ENCODE measurements around the gene TMEM109. TPM values are rescaled to one million over a fixed set of nuclear protein-coding genes. Genes with fewer than 3 reads are reported as not detected.
A peak's percentile ranks its signal among the peaks of the same experiment; 100 is the strongest.

Gene TMEM109
- polyA plus RNA-seq, 3 donors from 2014 or later = 292 to 631 (median 400) TPM

- H3K4me3 Mint-ChIP-seq = no peak overlapping the region
- no peak for DNase-seq
- H3K27ac Mint-ChIP-seq = no peak overlapping the region
- H3K4me1 Mint-ChIP-seq = no peaks in the 10 kb centered on the region
- no peaks in the 10 kb centered on the region for H3K36me3 Mint-ChIP-seq
- peaks cover 3 to 4% (median 4%) of the 10 kb centered on the region in 3 donors for H3K27me3 Mint-ChIP-seq (ENCODE audit: low read depth in 3 of 3)
- H3K9me3 Mint-ChIP-seq = no peaks in the 10 kb centered on the region
Observed at GRCh38 chr11:60939855-60940254, 25.9 kb downstream of the TMEM109 start.

- peaks cover 3 to 10% (median 5%) of the 10 kb centered on the region in 3 donors for H3K27me3 Mint-ChIP-seq (ENCODE audit: low read depth in 3 of 3)
- no peak overlapping the region for H3K4me3 Mint-ChIP-seq
- H3K9me3 Mint-ChIP-seq = no peaks in the 10 kb centered on the region
- no peak for DNase-seq
- no peak overlapping the region for H3K27ac Mint-ChIP-seq
- H3K36me3 Mint-ChIP-seq = no peaks in the 10 kb centered on the region
- H3K4me1 Mint-ChIP-seq = no peaks in the 10 kb centered on the region
Observed at GRCh38 chr11:60941371-60942119, 27.6 kb downstream of the TMEM109 start.

- Mint-ChIP-seq H3K4me1 (no peaks in the 10 kb centered on the region), H3K36me3 (no peaks in the 10 kb centered on the region), H3K27ac (no peak overlapping the region), H3K4me3 (no peak overlapping the region), H3K27me3 (ENCODE audit: low read depth in 3 of 3) (peaks cover 3 to 10% (median 5%) of the 10 kb centered on the region in 3 donors), H3K9me3 (no peaks in the 10 kb centered on the region)
- DNase-seq = no peak
Observed at GRCh38 chr11:60942219-60942618, 28.3 kb downstream of the TMEM109 start.

- no peak overlapping the region for H3K4me3 Mint-ChIP-seq
- DNase-seq = no peak
- no peaks in the 10 kb centered on the region for H3K4me1 Mint-ChIP-seq
- no peaks in the 10 kb centered on the region for H3K9me3 Mint-ChIP-seq
- peaks cover 3 to 10% (median 5%) of the 10 kb centered on the region in 3 donors for H3K27me3 Mint-ChIP-seq (ENCODE audit: low read depth in 3 of 3)
- no peak overlapping the region for H3K27ac Mint-ChIP-seq
- H3K36me3 Mint-ChIP-seq = no peaks in the 10 kb centered on the region
Observed at GRCh38 chr11:60942970-60943565, 29.1 kb downstream of the TMEM109 start.

GRCh38 chr11:60944490-60945294 is 30.7 kb downstream of the TMEM109 start:
- no peaks in the 10 kb centered on the region for H3K4me1 Mint-ChIP-seq
- no peaks in the 10 kb centered on the region for H3K36me3 Mint-ChIP-seq
- no peak for DNase-seq
- no peak overlapping the region for H3K4me3 Mint-ChIP-seq
- H3K9me3 Mint-ChIP-seq = no peaks in the 10 kb centered on the region
- no peak overlapping the region for H3K27ac Mint-ChIP-seq
- peaks cover 4 to 10% (median 10%) of the 10 kb centered on the region in 3 donors for H3K27me3 Mint-ChIP-seq (ENCODE audit: low read depth in 3 of 3)

GRCh38 chr11:60945295-60945667 is 31.3 kb downstream of the TMEM109 start:
- H3K27me3 Mint-ChIP-seq (ENCODE audit: low read depth in 3 of 3) = peaks cover 5 to 10% (median 10%) of the 10 kb centered on the region in 3 donors
- H3K9me3 Mint-ChIP-seq = no peaks in the 10 kb centered on the region
- no peaks in the 10 kb centered on the region for H3K36me3 Mint-ChIP-seq
- H3K27ac Mint-ChIP-seq = no peak overlapping the region
- no peak for DNase-seq
- peaks cover 0 to 3% of the 10 kb centered on the region in 2 donors for H3K4me1 Mint-ChIP-seq
- no peak overlapping the region for H3K4me3 Mint-ChIP-seq

DNA sequence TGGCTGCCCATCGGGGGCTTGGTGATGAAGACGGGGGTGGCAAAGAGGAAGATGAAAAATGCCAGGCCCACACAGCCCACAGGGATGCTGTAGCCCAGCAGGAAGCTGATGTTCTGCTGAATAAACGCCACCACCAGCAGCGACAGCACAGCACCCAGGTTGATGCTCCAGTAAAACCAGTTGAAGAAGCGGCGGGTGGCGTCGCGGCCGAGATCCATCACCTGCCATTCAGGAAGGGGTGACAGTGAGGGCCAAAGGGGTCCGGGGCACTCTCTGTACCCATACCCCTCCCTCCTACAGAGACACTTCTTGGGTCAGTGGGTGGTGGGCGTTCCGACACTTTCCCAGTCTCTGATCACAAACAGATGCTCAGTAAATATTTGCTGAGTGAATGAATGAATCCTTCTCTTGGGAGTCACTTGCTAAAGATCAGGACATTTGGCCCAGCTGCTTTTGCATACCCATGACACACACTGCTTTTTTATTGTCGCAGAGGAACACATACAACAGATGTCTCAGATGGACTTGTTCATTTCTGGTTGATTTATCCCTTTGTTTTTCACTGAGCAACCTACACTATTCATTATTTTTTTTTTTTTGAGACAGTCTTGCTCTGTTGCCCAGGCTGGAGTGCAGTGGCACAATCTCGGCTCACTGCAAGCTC is 32.8 kb downstream of the TMEM109 start:
- Mint-ChIP-seq H3K36me3 (no peaks in the 10 kb centered on the region), H3K27me3 (ENCODE audit: low read depth in 3 of 3) (peaks cover 5 to 11% (median 10%) of the 10 kb centered on the region in 3 donors), H3K4me3 (no peak overlapping the region), H3K9me3 (no peaks in the 10 kb centered on the region), H3K27ac (no peak overlapping the region), H3K4me1 (peaks cover 0 to 6% of the 10 kb centered on the region in 2 donors)
- DNase-seq = no peak

DNA sequence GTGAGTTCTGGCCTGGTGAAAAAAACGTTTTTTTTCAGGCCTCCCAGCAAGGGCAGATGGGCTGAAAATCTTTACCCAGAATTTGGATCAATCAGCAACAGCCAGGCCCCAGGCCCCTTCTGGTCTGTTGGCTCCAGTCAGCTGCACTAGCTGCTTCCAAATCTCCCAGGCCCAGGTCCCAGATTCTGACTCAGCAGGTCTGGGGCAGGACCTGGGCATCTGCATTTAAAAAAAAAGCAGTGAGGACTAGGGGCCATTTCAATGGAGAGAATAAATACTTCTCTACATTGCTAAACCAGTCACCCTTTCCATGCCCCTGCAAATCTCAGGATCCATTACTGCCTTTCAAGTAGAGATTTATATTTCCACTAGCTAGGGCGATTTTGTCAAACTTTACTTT is 33.7 kb downstream of the TMEM109 start:
- no peak for DNase-seq
- Mint-ChIP-seq H3K27me3 (ENCODE audit: low read depth in 3 of 3) (peaks cover 3 to 12% (median 11%) of the 10 kb centered on the region in 3 donors), H3K36me3 (no peaks in the 10 kb centered on the region), H3K9me3 (no peaks in the 10 kb centered on the region), H3K4me1 (peaks cover 9 to 16% of the 10 kb centered on the region in 2 donors), H3K4me3 (no peak overlapping the region), H3K27ac (no peak overlapping the region)

DNA sequence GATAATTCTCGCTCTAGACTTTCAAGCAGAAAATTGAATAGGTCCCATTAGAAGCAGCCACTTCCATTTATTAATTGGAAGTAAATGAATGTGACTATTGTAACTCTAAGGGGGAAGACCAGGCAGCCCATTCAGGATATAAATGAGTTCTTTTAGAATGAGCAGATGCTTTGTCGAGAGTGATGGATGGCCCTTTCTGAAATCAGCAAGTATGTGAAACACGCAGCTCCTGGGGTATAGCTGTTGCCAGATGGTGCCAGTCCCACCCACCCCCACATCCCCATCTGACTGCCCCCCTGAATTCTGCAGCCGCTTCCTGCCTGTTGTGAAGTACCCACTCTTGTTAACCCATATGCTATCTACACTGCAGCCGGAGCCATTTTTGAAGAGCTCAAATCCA is 34.3 kb downstream of the TMEM109 start:
- no peak for DNase-seq

GRCh38 chr11:60950024-60950423 is 36.1 kb downstream of the TMEM109 start:
- Mint-ChIP-seq H3K4me3 (peak overlapping the region; percentile 39 to 72 (median 57)), H3K9me3 (no peaks in the 10 kb centered on the region)

More for the DNA sequence above, 34.3 kb downstream of the TMEM109 start:
- peaks cover 14 to 21% of the 10 kb centered on the region in 2 donors for H3K4me1 Mint-ChIP-seq
- H3K36me3 Mint-ChIP-seq = no peaks in the 10 kb centered on the region
- H3K27ac Mint-ChIP-seq = no peak overlapping the region
- no peaks in the 10 kb centered on the region for H3K9me3 Mint-ChIP-seq
- H3K4me3 Mint-ChIP-seq = no peak overlapping the region
- peaks cover 3 to 12% (median 11%) of the 10 kb centered on the region in 3 donors for H3K27me3 Mint-ChIP-seq (ENCODE audit: low read depth in 3 of 3)

DNA sequence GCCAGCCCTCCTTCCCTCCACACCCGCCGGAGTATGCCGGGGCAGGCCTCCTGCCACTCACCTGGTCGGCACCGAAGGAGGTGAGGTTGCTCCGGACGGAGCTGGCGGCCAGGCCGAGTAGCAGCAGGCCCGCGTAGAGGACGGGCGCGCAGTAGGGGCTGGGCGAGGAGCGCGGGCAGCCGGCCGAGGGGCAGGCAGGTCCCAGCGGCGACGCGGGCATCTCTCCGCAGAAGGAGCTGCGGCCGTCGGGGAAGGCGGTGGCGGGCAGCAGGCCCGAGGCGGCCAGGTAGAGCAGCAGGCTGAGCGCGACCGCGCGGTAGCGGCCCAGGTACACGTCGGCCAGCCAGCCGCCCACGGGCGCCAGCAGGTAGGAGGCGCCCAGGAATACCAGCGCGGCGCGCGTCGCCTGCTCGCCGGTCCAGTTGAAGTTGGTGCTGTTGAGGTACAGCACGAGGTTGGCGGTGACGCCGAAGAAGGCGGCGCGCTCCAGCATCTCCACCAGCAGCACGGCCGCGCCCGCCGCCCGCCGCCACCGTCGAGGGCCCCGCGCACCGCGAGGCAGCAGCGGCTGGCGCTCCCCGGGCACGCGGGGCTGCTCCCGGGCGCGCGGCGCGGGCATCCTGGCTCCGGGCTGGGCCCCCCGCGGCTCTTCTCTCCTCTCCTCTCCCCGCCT is 37.1 kb downstream of the TMEM109 start:
- H3K9me3 Mint-ChIP-seq = no peaks in the 10 kb centered on the region
- H3K27ac Mint-ChIP-seq = no peak overlapping the region
- no peaks in the 10 kb centered on the region for H3K36me3 Mint-ChIP-seq
- peaks cover 3 to 13% (median 8%) of the 10 kb centered on the region in 3 donors for H3K27me3 Mint-ChIP-seq (ENCODE audit: low read depth in 3 of 3)
- H3K4me3 Mint-ChIP-seq = peak overlapping the region; percentile 83 to 93 (median 89)
- peak in 2 of 3 donors; percentile 14 to 31 for DNase-seq
- peaks cover 14 to 21% of the 10 kb centered on the region in 2 donors for H3K4me1 Mint-ChIP-seq

More at GRCh38 chr11:60950024-60950423, 36.1 kb downstream of the TMEM109 start:
- no peak for DNase-seq
- peaks cover 14 to 21% of the 10 kb centered on the region in 2 donors for H3K4me1 Mint-ChIP-seq
- peaks cover 3 to 13% (median 9%) of the 10 kb centered on the region in 3 donors for H3K27me3 Mint-ChIP-seq (ENCODE audit: low read depth in 3 of 3)
- H3K27ac Mint-ChIP-seq = no peak overlapping the region
- no peaks in the 10 kb centered on the region for H3K36me3 Mint-ChIP-seq

- no peak for DNase-seq
- H3K4me1 Mint-ChIP-seq = peaks cover 14 to 21% of the 10 kb centered on the region in 2 donors
Observed at GRCh38 chr11:60951606-60951903, 37.6 kb downstream of the TMEM109 start.

More at GRCh38 chr11:60951606-60951903, 37.6 kb downstream of the TMEM109 start:
- H3K4me3 Mint-ChIP-seq = peak overlapping the region; percentile 83 to 93 (median 89)
- no peaks in the 10 kb centered on the region for H3K9me3 Mint-ChIP-seq
- H3K27ac Mint-ChIP-seq = peak overlapping the region in 2 of 6 donors; percentile 54 to 84
- peaks cover 4 to 14% (median 10%) of the 10 kb centered on the region in 3 donors for H3K27me3 Mint-ChIP-seq (ENCODE audit: low read depth in 3 of 3)
- no peaks in the 10 kb centered on the region for H3K36me3 Mint-ChIP-seq

Data from immature natural killer cell (primary cell).